ENCODE measurements around the gene SLC6A18. TPM values are rescaled to one million over a fixed set of nuclear protein-coding genes. Genes with fewer than 3 reads are reported as not detected.

The SLC6A18 gene
- total and polyA plus RNA-seq, 2 experiments from 2014 or later: not detected

DNA sequence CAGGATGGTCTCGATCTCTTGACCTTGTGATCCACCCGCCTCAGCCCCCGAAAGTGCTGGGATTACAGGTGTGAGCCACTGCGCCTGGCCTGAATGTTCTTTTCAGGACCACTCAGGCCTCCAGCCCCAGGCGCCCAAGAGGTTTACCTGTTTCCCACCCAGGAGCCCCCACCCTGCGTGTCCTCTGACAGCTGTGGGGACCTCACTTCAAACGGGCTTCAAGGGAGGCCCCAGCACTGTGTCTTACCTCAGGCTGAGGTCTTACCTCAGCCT lies 42.9 kb upstream of the SLC6A18 start:
- Histone ChIP-seq H3K27ac (peak overlapping the region; percentile 94), H3K9me3 (ENCODE audit: low read depth) (no peaks in the 10 kb centered on the region), H3K36me3 (no peaks in the 10 kb centered on the region), H3K4me1 (ENCODE audit: low read depth) (peaks cover 47% of the 10 kb centered on the region), H3K4me3 (no peak overlapping the region), H3K27me3 (no peaks in the 10 kb centered on the region)
- TF ChIP-seq, protein P1, sequence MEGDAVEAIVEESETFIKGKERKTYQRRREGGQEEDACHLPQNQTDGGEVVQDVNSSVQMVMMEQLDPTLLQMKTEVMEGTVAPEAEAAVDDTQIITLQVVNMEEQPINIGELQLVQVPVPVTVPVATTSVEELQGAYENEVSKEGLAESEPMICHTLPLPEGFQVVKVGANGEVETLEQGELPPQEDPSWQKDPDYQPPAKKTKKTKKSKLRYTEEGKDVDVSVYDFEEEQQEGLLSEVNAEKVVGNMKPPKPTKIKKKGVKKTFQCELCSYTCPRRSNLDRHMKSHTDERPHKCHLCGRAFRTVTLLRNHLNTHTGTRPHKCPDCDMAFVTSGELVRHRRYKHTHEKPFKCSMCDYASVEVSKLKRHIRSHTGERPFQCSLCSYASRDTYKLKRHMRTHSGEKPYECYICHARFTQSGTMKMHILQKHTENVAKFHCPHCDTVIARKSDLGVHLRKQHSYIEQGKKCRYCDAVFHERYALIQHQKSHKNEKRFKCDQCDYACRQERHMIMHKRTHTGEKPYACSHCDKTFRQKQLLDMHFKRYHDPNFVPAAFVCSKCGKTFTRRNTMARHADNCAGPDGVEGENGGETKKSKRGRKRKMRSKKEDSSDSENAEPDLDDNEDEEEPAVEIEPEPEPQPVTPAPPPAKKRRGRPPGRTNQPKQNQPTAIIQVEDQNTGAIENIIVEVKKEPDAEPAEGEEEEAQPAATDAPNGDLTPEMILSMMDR (IDR thresholded peaks at IDR 0.05; ENCODE audit: low read depth, low read length): no peak
- no peak for DNase-seq (ENCODE audit: low read depth in 1 of 2, low spot score in 1 of 2)

DNA sequence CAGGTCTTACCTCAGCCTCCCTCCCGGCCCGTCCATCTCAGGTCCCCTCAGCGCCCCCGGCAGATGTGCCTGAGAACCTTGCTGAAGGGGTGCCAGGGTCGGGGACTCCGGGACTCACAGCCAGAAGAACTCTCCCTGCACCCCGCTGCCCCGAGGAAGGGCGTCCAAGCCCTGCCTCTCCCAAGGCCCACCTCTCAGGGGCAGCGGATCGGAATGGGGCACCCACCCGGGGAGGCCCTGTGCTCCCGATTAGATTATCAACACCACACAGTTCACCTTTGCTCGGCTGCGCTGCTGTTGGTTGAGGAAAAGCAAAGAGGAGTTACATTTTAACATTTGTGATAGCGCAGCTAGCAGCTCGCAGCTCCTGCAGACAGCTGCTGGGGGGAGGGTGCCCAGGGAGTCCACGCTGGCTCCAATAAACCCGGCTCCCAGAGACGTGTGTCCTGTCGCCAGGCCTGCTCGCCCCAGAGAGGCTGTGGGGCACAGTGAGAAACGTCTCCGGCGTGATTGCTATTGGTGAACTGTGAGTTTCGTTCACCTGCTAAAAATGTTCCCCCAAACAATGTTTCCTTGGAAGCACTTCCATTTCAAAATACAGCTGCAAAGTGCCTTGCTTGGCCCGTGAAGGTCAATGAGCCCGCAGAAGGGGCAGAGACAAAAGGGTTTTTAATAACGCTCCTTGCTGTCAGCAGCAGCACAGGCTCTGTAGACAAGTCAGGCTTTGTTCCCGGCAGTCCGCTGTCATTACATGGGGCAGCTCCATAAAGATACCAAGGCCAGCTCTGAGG lies 42.4 kb upstream of the SLC6A18 start:
- Histone ChIP-seq H3K9me3 (ENCODE audit: low read depth) (no peaks in the 10 kb centered on the region), H3K4me3 (no peak overlapping the region), H3K36me3 (no peaks in the 10 kb centered on the region), H3K27ac (peak overlapping the region; percentile 94), H3K4me1 (ENCODE audit: low read depth) (peaks cover 49% of the 10 kb centered on the region), H3K27me3 (no peaks in the 10 kb centered on the region)
- TF ChIP-seq, protein P1 (IDR thresholded peaks at IDR 0.05; ENCODE audit: low read depth, low read length): no peak
- peak in 1 of 2 donors; percentile 63 for DNase-seq (ENCODE audit: low read depth in 1 of 2, low spot score in 1 of 2)

DNA sequence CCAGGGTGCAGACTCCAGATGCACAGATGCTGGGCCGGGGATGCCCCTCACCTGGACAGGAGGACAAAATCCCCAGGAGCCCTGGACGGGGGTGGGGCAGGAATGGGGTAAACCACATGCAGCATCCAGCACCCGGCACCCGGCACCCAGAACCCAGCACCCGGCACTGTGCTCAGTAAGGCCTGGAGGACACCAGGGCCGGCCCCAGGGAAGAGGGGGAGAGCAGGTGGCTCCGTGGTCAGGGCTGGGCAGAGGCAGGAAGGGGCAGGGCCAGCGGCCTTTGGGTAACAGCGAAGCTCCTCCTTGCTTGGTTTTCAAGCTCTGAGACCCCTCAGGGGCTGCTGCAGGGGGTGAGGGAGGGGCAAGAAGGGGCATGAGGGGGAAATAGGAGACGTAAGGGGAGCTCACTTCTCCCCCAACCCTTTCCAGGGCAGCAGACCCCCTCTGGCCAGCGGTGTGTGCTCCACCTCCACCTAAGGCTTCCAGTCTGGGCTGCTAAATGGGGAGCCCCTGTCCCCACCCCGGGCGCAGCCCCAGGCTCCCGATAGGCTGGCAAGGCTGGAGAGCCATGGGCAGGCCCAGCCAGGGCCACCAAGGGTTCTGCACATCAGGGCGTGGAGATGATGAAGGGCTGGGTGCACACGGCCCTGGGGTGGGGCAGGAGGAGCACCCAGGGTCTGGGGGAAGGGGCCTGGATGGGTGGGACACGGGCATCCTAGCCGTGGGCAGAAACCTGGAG lies 41.6 kb upstream of the SLC6A18 start:
- Histone ChIP-seq H3K4me3 (no peak overlapping the region), H3K27me3 (no peaks in the 10 kb centered on the region), H3K36me3 (no peaks in the 10 kb centered on the region), H3K27ac (peak overlapping the region; percentile 94), H3K9me3 (ENCODE audit: low read depth) (no peaks in the 10 kb centered on the region), H3K4me1 (ENCODE audit: low read depth) (peaks cover 49% of the 10 kb centered on the region)
- no peak for DNase-seq (ENCODE audit: low read depth in 1 of 2, low spot score in 1 of 2)
- TF ChIP-seq, protein P1 (IDR thresholded peaks at IDR 0.05; ENCODE audit: low read depth, low read length): no peak

DNA sequence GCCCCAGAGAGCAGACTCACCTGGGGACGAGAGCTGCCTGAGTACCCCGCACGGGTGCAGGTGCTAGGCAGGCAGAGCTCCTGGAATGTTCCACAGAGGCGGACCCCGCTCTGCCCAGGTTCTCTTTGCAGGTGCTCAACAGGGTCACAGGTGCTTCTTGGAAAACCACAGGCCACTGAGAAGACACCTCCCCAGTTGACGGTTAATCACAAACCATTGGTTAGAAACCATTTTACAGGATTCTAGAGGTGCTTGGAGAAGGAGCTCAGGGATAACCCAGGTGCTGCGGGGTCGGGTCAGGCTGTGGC lies 41.1 kb upstream of the SLC6A18 start:
- H3K4me3 ChIP-seq: no peak overlapping the region
- no peak for DNase-seq (ENCODE audit: low read depth in 1 of 2, low spot score in 1 of 2)
- H3K27me3 ChIP-seq: no peaks in the 10 kb centered on the region
- no peaks in the 10 kb centered on the region for H3K9me3 ChIP-seq (ENCODE audit: low read depth)
- no peaks in the 10 kb centered on the region for H3K36me3 ChIP-seq
- TF ChIP-seq, protein P1 (IDR thresholded peaks at IDR 0.05; ENCODE audit: low read depth, low read length): no peak
- H3K4me1 ChIP-seq (ENCODE audit: low read depth): peaks cover 49% of the 10 kb centered on the region
- peak overlapping the region; percentile 94 for H3K27ac ChIP-seq

DNA sequence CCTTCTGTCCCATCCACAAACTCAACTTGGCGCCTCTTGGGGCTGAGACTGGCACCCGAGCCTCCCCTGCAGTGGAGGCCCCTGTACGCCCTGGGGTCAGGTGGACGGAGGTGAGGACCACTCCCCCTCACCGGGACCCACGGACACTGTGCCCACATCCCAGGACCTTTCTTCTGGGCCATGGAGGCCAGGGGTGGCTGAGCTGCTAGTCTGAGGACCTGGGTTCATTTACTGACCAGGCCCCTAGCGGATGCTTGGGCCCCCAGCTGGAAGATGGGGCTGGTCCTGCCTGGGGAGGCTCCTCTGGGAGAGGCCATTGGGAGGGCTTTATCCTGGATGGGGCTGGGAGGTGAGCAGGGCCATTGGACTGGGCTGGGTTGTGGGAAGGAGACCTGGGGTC lies 40.7 kb upstream of the SLC6A18 start:
- no peaks in the 10 kb centered on the region for H3K27me3 ChIP-seq
- H3K9me3 ChIP-seq (ENCODE audit: low read depth): no peaks in the 10 kb centered on the region
- H3K36me3 ChIP-seq: no peaks in the 10 kb centered on the region
- peaks cover 49% of the 10 kb centered on the region for H3K4me1 ChIP-seq (ENCODE audit: low read depth)
- peak overlapping the region; percentile 91 for H3K27ac ChIP-seq
- DNase-seq (ENCODE audit: low read depth in 1 of 2, low spot score in 1 of 2): no peak
- H3K4me3 ChIP-seq: no peak overlapping the region
- TF ChIP-seq, protein P1 (IDR thresholded peaks at IDR 0.05; ENCODE audit: low read depth, low read length): no peak
